GM19463 (cell line): Measurements from ENCODE around the gene SMG6.
"Not testable (repeated sequence)": the region's sequence is repeated elsewhere in the genome, so short reads cannot be mapped to it uniquely, and the experiment has no call there.

Experiments
- ATAC-seq: cut with Tn5 transposase; IDR thresholded peaks from one replicate; pipeline ENCODE4 v1.9.1; 2021; ENCODE audit warnings: mild to moderate bottlenecking, moderate library complexity; ENCODE audit not compliant: unreplicated experiment

SMG6 gene

GRCh38 chr17:2181897-2182448 lies 121.6 kb downstream of the SMG6 start:
- ATAC-seq = no peak

GRCh38 chr17:2181206-2181896 lies 122.2 kb downstream of the SMG6 start:
- no peak for ATAC-seq

- ATAC-seq = no peak
These were observed 122.8 kb downstream of the SMG6 start for GRCh38 chr17:2180768-2181167.

- ATAC-seq = no peak
These were observed 123.8 kb downstream of the SMG6 start for GRCh38 chr17:2179615-2180295.

- no peak for ATAC-seq
These were observed 124.6 kb downstream of the SMG6 start for GRCh38 chr17:2178798-2179501.

GRCh38 chr17:2177235-2177811 lies 126.3 kb downstream of the SMG6 start:
- no peak for ATAC-seq

GRCh38 chr17:2176499-2177169 lies 127.0 kb downstream of the SMG6 start:
- no peak for ATAC-seq

- no peak for ATAC-seq
These were observed 128.3 kb downstream of the SMG6 start for GRCh38 chr17:2175294-2175628.

- ATAC-seq = no peak
These were observed 128.9 kb downstream of the SMG6 start for GRCh38 chr17:2174468-2175293.

GRCh38 chr17:2174014-2174413 lies 129.6 kb downstream of the SMG6 start:
- ATAC-seq = no peak

- no peak for ATAC-seq
These were observed 130.6 kb downstream of the SMG6 start for GRCh38 chr17:2172999-2173398.

GRCh38 chr17:2172077-2172851 lies 131.3 kb downstream of the SMG6 start:
- ATAC-seq = no peak

GRCh38 chr17:2171702-2172076 lies 131.9 kb downstream of the SMG6 start:
- no peak for ATAC-seq

GRCh38 chr17:2170023-2170422 lies 133.6 kb downstream of the SMG6 start:
- ATAC-seq = no peak

GRCh38 chr17:2165723-2166122 lies 137.9 kb downstream of the SMG6 start:
- not testable (repeated sequence) for ATAC-seq

GRCh38 chr17:2158396-2158780 lies 145.2 kb downstream of the SMG6 start:
- no peak for ATAC-seq

GRCh38 chr17:2157675-2158395 lies 145.8 kb downstream of the SMG6 start:
- no peak for ATAC-seq

- ATAC-seq = no peak
These were observed 146.5 kb downstream of the SMG6 start for GRCh38 chr17:2157081-2157480.

GRCh38 chr17:2156666-2157065 lies 146.9 kb downstream of the SMG6 start:
- ATAC-seq = no peak
